Epithelial cell of prostate (primary cell): Measurements from ENCODE around the gene WDR77.

Experiments
- DNase-seq: peaks from one replicate; pipeline ENCODE4 v3.0.0-alpha.2; 2011; ENCODE audit warnings: low read depth, low spot score
- H3K27ac ChIP-seq: fragments of 450-650 bp; 2 replicates; pipeline ENCODE4 v1.5.1; 2017; ENCODE audit warnings: mild to moderate bottlenecking

The WDR77 gene

GRCh38 chr1:111442457-111442856, 6.6 kb downstream of the WDR77 start:
- no peak overlapping the region for H3K27ac ChIP-seq
- no peak for DNase-seq

- H3K27ac ChIP-seq, result no peak overlapping the region
- DNase-seq, result no peak
Observed at GRCh38 chr1:111441573-111442192, 7.4 kb downstream of the WDR77 start.

GRCh38 chr1:111439461-111440351, 9.3 kb downstream of the WDR77 start:
- H3K27ac ChIP-seq, result no peak overlapping the region
- no peak for DNase-seq

DNA sequence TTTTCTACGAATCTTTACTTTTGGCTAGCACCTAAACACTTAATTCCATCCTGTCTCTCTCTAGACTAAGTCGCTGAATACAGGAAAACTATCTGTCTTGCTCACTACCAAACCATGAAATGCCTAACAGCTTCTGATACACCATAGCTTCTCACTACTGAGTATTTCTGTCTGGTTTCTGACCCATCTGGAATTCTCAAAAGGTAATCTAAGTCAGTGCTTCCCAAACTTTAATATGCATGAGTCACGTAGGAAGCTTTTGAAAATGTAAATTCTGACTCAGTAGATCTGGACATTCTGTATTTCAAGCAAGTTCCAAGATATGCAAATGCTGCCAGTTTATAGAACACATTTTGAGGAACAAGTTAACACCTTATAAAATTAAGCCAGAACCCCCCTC, 12.3 kb downstream of the WDR77 start:
- no peak for DNase-seq

GRCh38 chr1:111424281-111424680, 24.8 kb downstream of the WDR77 start:
- no peak overlapping the region for H3K27ac ChIP-seq
- no peak for DNase-seq

More for the DNA sequence above, 12.3 kb downstream of the WDR77 start:
- no peak overlapping the region for H3K27ac ChIP-seq

DNA sequence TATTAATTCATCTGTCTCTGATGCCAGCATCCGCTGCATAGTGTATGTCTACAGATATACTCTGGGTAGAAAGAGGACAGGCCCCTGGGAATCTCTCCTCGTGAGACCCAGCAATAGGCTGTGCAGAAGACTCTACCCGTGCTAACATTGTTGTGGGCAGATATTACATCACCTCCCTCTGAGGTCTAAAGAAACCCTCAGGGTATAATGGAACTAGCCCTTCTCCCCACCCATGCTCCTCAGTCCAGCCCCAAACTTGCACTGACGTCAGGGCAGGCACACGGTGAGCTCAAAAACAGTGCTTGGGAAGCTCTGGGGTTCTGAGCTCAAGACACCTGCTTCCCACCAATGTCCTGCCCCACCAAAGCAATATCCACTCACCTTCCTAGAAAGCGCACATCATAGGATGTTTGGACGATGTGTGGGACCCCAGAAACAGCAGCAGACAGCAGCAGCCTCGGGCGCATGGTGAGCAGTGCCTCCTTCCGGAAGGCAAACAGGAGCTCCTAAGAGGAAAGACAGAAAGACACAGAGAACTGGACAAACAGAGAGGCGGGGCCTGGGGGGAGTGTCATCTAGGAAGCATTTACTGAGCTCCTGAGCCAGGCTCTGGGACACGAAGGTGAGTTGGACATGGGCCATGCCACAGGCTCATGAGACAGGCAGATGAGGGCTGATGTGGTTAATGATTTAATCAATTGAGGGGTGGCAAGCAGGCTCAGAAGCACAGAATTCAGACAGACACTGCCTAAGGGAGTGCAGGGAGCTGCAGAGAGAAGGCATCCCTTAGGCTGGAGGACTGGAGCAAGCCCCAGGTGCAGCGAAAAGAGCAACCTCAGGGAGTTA, 26.3 kb downstream of the WDR77 start:
- peak overlapping the region; percentile 26 for H3K27ac ChIP-seq
- DNase-seq, result peak; percentile 73

- DNase-seq, result no peak
- no peak overlapping the region for H3K27ac ChIP-seq
Observed at GRCh38 chr1:111420377-111420776, 28.7 kb downstream of the WDR77 start.

DNA sequence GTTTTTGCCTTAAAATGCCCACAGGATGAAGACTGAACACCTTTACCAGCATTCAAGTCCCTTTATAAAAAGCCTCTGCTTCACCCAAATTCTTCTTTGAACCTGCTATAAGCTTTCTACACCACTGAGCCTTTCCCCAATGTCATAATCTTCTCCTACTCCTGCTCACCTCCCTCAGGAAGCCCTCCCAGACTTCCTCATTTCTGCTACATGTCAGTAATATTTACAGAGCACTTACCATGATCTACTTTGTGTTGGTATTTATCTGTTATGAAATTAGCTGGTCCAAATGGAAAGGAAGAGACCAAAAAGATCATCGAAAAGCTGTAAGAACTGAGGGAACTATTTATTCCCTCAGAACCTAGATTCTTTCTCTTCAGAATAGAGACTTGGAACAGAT, 30.0 kb downstream of the WDR77 start:
- H3K27ac ChIP-seq, result no peak overlapping the region
- no peak for DNase-seq

DNA sequence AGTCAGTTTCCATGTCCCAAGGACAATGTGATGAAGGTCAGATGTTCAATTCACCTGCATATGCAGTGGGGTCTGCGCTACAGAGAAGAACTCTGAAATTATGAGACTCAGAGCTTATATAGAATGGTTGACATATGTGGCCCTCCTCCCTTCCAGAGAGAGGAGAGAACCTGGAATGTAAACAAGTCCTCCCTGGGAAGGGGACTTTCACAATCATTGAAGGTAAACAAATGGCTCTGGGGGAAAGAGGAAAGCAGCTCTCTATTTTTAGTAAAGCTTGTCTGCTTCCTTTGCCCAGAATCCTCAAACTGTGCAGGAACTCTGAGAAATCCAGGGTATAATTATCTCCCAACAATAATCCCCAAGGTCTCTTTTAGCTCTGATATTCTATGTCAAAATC, 31.3 kb downstream of the WDR77 start:
- DNase-seq, result no peak
- no peak overlapping the region for H3K27ac ChIP-seq

DNA sequence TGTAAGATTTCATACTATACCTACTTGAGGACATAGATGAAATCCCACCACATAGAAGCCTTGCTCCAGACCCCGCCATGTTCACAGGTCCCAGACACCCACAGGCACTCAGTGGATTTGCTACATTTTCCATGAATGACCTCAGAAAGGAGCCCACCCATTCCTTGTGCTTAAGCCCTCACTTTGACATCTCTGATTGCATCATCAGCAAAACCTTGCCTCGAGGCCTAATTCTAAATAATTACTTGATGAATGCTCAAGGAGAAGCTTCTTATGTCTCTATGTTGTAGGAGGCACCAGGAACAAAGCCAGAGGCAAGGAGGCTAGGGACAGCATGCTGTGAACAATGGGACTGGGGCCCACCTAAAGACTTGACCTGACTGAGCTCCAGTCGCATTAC, 33.6 kb downstream of the WDR77 start:
- DNase-seq, result no peak
- no peak overlapping the region for H3K27ac ChIP-seq

DNA sequence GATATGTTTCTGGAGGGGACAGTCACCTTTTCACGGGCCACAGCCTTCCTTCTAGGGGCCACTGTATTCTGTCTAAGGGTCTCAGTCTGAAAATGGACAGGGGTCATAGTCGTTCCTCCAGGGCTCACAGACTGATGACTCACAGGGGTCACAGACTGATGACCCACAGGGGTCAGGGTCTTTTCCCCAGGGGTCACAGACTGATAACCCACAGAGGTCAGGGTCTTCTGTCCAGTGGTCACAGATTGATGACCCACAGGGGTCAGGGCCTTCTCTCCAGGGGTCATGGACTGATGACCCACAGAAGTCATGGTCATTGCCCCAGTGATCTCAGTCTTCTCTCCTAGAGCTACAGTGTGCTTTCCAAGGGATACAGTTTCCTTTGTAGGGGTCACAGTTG, 34.3 kb downstream of the WDR77 start:
- DNase-seq, result no peak
- H3K27ac ChIP-seq, result no peak overlapping the region

DNA sequence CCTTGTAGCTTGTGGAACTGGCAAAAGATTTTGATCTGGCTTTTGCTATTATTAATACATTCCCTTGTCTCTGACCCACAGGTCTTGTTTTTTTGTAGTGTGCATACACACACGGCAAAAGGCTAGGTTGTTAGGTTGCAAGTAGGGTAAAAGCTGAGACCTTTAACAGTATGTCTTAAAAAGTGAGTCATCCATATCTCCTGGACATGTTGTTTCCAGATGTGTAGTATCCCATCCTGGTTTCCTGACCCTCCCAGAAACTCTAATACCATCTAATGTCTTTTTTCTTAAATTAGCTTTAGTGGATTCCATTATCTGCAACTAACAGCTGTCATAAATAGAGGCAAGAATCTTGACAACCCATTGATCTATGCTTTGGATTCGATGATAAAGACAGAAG, 36.2 kb downstream of the WDR77 start:
- no peak for DNase-seq
- no peak overlapping the region for H3K27ac ChIP-seq

DNA sequence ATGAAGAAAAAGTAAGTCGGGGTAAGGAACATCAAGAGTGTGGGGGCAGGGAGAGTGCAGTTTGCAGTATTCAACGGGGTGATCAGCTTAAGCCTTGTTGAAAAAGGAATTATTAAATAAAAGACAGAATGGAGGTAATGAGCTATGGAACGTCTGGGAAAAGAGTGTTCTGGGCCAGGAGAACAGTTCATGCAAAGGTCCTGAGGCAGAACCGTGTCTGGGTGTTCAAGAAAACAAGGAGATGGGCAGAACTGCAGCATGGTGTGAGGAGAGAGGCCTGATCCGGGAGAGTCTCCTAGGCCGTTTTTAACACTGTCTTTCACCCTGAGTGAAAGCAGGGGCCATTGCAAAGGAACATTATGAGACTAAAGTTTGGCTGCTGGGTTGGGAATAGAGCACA, 41.8 kb downstream of the WDR77 start:
- no peak overlapping the region for H3K27ac ChIP-seq
- no peak for DNase-seq

DNA sequence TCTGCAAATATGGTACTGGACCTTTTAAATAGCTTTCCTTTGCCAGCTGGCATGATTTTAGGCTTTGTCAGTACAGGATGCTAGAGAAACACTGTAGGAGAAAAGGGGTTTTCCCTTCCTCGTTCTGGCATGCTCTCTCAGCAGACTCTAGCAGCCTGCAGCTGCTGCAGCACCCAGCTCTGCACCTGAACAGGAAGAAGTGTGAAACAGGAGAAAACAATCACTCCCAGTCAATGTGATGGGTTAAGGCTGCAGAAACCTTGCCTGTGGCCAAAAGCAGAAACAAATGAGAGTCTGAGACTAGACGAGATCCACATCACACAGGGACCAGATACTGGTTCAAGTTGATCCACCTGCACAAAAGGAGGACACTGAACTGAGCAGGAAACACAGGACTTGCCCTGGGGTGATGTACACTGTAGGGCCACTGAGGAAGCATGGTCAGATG, 42.7 kb downstream of the WDR77 start:
- no peak overlapping the region for H3K27ac ChIP-seq
- DNase-seq, result peak; percentile 34

DNA sequence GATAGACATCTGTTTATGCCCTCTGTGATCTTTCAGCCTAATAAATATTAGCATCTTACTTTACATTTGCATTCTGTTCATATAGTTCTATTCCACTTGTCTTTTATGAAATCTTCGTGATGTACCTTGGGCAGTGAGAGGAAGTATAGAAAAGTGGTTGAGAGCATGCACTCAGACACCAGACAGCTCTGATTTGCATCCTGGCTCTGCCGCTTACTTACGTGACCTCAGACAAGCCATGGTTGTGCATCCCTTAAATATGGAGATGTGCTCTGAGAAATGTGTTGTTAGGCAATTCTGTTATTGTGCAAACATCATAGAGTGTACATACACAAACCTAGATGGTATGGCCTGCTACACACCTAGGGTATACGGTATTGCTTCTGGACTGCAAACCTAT, 44.5 kb downstream of the WDR77 start:
- H3K27ac ChIP-seq, result no peak overlapping the region
- DNase-seq, result no peak

GRCh38 chr1:111402083-111402482, 47.0 kb downstream of the WDR77 start:
- no peak for DNase-seq
- H3K27ac ChIP-seq, result no peak overlapping the region

GRCh38 chr1:111399792-111400610, 49.1 kb downstream of the WDR77 start:
- no peak overlapping the region for H3K27ac ChIP-seq
- DNase-seq, result no peak

DNA sequence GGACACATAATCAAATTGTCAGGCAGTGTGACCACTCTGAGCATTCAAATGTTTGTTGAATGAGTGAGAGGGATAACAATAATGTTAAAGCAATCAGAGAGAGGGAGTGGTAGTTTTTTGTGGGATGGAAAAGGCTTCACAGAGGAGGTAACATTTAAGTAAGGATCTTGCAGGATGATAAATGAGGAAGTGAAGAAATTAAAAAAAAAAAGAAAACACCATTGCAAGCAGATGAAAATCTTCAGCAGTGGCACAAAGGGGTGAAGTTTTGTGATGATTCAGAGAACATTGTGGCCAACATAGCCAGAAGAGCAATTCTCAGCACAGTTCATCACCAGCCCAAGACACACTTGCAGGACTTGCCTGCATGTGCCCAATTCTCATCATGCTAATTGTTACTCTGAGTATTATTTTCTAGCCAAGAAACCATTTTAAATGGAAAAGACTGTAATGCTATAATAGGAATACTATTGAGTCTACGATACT, 56.6 kb downstream of the WDR77 start:
- no peak overlapping the region for H3K27ac ChIP-seq
- DNase-seq, result no peak

- H3K27ac ChIP-seq, result no peak overlapping the region
- no peak for DNase-seq
Observed at GRCh38 chr1:111392042-111392441, 57.0 kb downstream of the WDR77 start.
